NCI-H1105 (cell line): ENCODE data around the gene SDK1.

Source experiments
- DNase-seq: peaks from one replicate; lab custom pipeline; 2025; lab: John Stamatoyannopoulos, UW

The SDK1 gene

DNA sequence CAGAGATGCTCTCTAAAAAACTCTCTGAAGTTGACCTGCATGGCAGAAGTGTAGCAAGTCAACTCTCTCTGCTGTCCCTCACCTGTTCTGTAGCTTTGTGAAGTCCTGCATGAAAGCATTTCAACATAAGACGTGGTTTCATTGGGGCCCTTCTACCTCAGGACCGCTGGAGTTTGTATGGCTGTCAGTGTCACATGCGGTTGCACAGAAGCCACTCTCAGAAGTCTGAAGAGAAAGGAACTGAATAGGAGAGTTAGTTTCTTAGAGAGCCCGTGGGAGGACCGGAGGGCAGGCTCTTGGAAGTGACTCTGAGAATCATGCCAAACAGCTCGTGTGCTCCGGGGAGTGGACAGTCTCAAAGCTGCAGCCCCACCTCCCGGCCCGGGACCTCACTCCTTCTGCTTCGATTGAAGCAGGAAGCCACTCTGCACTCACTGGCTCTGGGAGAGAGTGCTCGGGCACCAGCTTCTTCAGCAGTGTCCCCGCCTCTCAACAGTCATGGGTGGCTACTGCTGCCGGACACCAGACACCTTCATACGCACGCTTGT is 486.7 kb downstream of the SDK1 start:
- DNase-seq = no peak

- no peak for DNase-seq
These were observed 489.8 kb downstream of the SDK1 start for GRCh38 chr7:3790803-3791202.

DNA sequence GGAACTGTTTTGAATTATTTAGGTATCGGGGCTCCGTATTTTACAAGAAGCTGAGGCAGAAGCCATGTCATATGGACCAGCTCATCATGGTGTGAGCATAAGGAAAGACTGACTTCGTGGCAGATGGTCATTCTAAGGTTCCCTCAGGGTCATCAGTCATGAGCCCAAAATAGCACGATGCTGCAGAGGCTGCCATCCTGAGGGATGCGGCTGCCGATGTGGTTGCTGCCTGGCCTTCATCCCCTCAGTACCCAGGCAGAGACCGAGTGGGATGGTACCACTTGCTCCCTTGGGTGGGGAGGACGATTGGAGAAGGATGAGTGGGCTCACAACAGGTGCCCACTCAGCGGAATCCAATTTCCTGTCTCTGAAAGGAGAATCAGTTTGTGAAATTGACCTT is 490.3 kb downstream of the SDK1 start:
- DNase-seq = no peak

- no peak for DNase-seq
These were observed 494.1 kb downstream of the SDK1 start for GRCh38 chr7:3795141-3795540.

DNA sequence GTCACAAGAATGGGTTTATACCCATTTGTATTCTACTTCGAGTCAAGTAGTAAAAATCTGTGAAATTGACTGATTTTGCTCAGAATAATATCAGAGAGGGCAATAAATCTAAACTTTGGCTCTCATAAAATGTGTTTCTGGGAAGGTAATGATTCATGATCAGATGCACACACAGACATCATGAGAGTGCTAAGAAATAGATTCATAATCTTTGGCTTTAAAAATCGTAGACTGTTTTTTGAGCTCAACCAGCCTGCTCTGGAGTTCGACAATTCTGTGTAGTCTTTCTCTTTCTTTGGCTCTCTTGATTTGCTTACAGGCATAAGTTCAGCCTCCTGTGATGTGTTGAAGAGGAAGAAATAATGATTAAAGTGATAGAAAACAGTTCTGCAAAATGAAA is 494.7 kb downstream of the SDK1 start:
- no peak for DNase-seq

GRCh38 chr7:3805151-3805550 is 504.1 kb downstream of the SDK1 start:
- DNase-seq = no peak

DNA sequence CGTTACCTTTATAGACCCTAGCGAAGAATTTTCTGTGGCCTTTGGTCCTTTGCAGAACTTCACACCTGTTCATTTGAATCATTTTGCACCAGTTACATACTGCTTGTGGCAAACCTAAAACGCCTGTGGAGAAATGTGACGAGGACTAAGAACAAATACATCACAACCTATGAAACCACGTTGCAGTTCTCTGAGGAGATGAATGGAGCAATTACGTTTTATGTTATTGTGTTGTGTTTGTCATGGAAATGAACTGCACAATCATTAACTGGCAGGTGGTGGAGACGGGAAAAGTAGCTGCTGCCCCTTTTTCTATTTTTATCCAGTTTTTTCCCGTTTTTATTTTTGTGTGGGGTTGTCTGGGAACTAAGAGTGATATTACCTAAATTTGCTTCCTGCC is 505.5 kb downstream of the SDK1 start:
- DNase-seq = no peak

DNA sequence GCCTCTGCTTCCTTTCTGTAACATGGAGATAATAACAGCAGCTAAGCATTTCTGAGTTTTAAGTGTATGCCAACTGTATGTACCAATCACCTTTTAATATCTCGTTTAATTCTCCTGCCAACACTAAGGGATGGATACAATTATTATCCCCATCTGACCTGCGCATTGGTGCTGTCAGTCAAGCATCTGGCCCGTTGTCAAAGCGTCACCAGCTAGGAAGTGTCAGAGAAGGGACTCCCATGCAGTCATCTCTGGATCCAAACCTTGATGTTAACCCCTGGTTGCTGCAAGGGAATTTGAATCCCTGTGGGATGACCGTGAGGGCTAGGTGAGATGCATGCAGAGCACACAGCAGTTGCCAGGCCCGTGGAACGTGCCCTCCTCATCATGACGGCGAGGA is 506.8 kb downstream of the SDK1 start:
- DNase-seq = no peak

- no peak for DNase-seq
These were observed 520.4 kb downstream of the SDK1 start for GRCh38 chr7:3821488-3821887.

GRCh38 chr7:3825491-3825890 is 524.4 kb downstream of the SDK1 start:
- no peak for DNase-seq

DNA sequence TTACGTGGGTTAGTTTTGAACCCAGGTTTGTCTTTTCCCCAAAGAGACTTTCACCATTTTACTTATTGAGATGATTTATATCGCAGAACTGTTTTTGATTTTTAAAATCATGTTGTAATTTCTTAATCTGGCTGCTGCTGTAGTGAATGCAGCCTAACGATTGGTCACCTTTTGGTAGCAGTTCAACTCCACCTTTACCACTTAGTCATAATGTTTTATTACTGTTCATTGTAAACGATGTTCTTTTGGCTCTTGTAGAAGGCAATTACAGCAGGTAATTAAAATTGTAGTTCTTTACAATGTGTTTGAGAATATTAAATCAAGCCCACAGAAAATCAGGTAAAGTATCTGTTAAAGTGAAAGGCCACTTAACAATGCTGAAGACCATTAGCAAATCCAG is 531.1 kb downstream of the SDK1 start:
- no peak for DNase-seq

- DNase-seq = no peak
These were observed 534.1 kb downstream of the SDK1 start for GRCh38 chr7:3835109-3835508.

DNA sequence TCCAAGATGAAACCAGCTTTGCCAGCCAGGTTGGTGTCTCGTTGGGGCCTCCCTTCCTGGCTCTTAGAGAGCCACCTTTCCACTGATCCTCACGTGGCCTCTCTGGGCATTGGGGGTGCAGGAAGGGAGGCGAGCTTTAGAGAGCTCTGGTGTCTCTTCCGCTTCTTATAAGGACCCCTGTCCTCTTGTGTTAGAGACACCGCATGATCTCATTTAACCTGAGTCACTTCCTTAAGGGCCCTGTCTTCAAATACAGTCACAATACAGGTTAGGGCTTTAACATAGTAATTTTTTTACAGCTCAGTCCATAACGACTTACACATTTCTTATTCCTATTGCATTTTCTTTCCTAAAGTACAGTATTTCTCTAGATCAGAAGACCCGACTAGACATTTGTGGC is 535.8 kb downstream of the SDK1 start:
- DNase-seq = no peak

- no peak for DNase-seq
These were observed 543.6 kb downstream of the SDK1 start for GRCh38 chr7:3844540-3845151.

GRCh38 chr7:3846738-3847137 is 545.7 kb downstream of the SDK1 start:
- no peak for DNase-seq

- DNase-seq = no peak
These were observed 546.3 kb downstream of the SDK1 start for GRCh38 chr7:3847336-3847735.

DNA sequence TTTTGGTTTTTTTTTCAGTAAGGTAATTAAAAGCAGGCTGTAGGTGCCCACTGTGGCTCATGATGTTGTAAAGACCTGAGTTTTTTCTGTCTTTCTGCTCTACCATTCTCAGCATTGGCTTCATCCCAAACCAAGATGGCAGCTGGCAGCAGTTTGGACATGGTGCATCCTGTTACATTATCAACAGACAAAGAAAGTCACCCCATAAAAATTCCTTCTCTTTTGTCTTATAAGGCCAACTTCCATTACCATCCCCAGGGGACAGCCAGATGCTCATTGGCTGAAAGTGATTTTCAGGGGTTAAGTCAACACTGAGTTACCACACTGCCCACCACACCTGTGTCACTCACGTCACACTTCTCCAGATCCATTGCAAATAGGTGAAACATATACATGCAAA is 558.4 kb downstream of the SDK1 start:
- no peak for DNase-seq

DNA sequence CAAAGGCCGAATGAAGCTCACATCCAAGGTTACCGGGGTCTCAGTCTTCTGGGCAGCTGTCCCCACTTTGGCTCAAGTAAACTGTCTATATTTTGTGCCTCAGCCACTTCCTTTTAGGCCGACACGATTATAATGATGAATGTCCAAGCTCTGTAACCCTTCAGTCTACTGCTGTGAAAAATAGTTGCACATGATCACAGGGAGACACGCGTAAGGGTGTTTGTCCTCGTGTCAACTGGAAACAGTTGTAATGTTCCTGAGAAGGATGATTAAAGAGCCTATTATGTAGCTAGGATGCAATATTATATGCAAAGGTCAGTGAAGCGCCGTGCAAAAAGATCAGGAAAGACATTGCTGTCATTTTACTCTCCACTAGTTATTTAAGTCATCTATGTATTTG is 559.9 kb downstream of the SDK1 start:
- DNase-seq = no peak

- no peak for DNase-seq
These were observed 560.3 kb downstream of the SDK1 start for GRCh38 chr7:3861386-3861785.

DNA sequence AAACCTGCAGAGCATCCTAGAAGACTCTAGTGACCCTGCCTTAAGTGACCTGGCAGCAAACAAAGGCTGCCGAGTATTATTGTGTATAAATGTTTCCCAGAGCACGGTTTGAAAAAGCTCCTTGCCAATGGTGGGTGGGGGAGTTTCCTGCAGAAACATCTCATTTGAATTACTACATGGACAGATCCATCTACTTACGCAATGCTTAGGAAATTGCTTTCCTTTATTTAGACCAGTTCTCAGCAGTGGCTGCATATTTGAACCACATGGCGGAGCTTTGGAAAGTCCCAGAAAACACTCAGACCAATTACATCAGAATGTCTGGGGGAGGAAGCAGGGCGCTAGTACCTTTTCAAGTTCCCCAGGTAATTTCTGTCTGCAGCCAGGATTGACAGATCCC is 560.9 kb downstream of the SDK1 start:
- DNase-seq = no peak

DNA sequence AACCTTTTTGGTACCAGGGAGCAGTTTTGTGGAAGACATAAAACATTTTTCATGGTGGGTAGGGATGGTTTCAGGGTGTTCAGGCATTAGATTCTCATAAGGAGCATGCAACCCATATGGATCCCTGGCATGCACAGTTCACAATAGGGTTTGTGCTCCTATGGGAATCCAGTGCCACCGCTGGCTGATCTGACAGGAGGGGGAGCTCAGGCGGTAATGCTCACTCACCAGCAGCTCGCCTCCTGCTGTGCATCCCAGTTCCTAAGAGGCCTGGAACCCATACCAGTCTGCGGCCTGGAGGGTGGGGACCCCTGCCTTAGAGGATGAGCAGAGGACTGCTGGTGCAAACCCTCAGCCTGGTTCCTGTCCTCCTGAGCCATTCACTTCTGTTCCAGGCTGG is 561.7 kb downstream of the SDK1 start:
- DNase-seq = no peak

- DNase-seq = no peak
These were observed 565.2 kb downstream of the SDK1 start for GRCh38 chr7:3866277-3866676.

DNA sequence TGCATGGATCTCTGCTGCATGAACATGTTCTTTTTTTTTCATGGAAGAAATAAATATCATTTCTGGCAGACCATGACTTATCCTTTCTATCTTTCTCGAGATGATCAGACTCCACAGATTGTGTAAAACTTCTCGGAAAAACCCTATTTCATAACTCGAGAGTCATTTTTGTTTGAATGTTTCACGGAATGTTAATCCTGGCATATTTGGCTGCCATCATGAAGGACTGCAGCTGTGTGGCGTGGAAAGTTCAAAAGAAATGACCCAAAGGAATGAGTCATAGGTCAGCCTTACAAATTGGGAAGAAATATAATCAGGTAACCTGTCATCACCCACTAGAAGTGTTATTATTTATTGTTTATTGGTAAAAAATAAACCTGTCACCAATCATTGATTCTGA is 566.8 kb downstream of the SDK1 start:
- no peak for DNase-seq

DNA sequence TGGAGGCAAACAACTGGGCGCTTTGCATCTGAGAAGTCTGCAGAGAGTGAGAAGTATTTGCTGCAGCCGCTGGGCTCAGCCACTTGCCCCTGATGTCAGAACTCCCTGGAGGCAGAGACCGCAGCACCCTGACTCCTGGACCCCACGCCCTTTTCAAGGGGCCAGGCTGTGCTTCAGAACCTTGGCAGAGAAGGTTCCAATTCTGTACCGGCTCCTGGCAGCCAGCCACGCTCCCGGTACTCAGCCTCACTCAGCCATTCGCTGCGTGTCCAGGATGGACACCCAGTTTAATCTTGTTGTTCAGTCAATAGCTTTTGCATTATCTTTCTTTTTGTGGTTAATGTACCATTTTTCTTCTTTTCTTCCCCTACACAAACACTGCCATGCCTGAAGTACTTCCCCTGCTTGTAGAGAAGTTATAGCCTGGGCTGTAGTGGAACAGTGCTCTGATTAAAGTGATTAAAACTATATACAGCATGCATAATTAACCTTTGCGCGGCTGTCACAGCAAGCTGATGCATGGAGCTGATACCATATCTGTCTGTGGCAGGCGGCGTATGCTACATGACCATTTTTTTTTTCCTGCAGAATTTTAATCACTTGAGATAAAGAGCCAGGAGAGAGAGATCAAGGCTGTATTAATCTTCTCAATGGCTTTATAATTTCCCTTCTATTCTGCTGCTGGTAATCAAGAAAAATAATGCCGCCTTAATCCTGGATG is 578.5 kb downstream of the SDK1 start:
- DNase-seq = peak; percentile 54
